ENCODE data around the gene ANGPTL4.

DNA sequence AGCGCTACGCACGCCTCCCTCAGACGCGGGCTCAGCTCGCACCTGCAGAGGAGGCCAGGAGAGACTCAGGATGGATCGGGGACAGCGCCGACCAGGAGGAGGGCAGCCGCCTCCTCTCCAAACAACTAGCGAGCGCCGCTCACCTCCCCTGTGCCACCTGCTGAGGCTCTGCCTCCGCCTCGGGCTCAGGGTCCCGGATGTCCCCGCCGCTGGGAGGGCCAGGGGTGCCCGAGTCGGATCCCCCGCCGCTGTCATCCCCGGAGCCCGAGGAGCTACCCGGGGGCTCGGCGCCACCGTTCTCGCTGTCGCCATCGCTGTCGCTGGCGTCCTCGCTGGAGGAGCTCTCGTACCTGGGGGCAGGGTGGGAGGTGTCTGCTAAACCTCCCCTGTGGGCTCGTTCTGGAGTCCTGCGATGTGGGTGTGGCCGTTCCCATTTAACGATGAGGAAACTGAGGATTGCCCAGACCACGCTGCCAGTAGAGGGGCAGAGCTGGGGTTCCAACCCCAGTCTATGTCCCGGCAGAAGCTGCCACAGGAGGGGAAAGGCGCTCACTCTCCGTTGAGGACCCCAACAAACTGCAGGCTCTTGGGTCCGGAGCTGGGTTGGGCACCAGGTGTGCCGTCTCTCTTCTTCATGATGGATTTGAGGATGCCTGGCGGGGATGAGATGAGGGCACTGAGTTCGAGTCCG is 30.0 kb upstream of the ANGPTL4 start:
- TF ChIP-seq, protein P1, sequence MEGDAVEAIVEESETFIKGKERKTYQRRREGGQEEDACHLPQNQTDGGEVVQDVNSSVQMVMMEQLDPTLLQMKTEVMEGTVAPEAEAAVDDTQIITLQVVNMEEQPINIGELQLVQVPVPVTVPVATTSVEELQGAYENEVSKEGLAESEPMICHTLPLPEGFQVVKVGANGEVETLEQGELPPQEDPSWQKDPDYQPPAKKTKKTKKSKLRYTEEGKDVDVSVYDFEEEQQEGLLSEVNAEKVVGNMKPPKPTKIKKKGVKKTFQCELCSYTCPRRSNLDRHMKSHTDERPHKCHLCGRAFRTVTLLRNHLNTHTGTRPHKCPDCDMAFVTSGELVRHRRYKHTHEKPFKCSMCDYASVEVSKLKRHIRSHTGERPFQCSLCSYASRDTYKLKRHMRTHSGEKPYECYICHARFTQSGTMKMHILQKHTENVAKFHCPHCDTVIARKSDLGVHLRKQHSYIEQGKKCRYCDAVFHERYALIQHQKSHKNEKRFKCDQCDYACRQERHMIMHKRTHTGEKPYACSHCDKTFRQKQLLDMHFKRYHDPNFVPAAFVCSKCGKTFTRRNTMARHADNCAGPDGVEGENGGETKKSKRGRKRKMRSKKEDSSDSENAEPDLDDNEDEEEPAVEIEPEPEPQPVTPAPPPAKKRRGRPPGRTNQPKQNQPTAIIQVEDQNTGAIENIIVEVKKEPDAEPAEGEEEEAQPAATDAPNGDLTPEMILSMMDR (conservative IDR thresholded peaks at IDR 0.05; ENCODE audit: low read length), result no peak
- no peak for TF ChIP-seq EZH2phosphoT487 (IDR thresholded peaks at IDR 0.05; ENCODE audit: borderline replicate concordance)
